HEK293 (cell line): Measurements from ENCODE around the gene DNAH1.

Experiments used
- CTCF ChIA-PET: fragments of 350-600 bp; formaldehyde crosslinking; extraction: SDS; loops from one replicate; lab custom pipeline; 2021; ENCODE audit warnings: antibody characterized with exemption; lab: Yijun Ruan, JAX
- POLR2A ChIA-PET: fragments of 300-600 bp; formaldehyde crosslinking; extraction: SDS; loops from one replicate; lab custom pipeline; 2020; ENCODE audit warnings: antibody characterized with exemption, inconsistent platforms; lab: Yijun Ruan, JAX
- H3K27ac ChIP-seq: fragments of 200-500 bp; sonication (Bioruptor generic); 2 replicates; pipeline ENCODE4 v1.5.1; 2014; ENCODE audit warnings: low read depth, low read length, control low read depth, inconsistent platforms; ENCODE audit errors: extremely low read depth
- H3K36me3 ChIP-seq, 2 experiments: fragments of 200-500 bp in 1 of 2; sonication (Bioruptor generic) in 1 of 2; 1 replicate in 1 of 2; 2 replicates in 1 of 2; pipeline ENCODE4 v1.5.1; 2014 to 2017; ENCODE audit warnings: inconsistent platforms in 2 of 2, low read length in 2 of 2; ENCODE audit not compliant: control insufficient read depth in 2 of 2, insufficient read depth in 1 of 2
- H3K4me1 ChIP-seq: fragments of 200-500 bp; sonication (Bioruptor generic); 2 replicates; pipeline ENCODE4 v1.5.1; 2014; ENCODE audit warnings: mild to moderate bottlenecking, low read length, inconsistent platforms; ENCODE audit not compliant: control insufficient read depth, insufficient read depth
- H3K4me3 ChIP-seq: 2 replicates; pipeline ENCODE4 v1.5.1; 2011; ENCODE audit warnings: low read depth, mild to moderate bottlenecking, control low read depth, low read length, moderate library complexity
- H3K9me3 ChIP-seq: fragments of 200-500 bp; sonication (Bioruptor generic); 2 replicates; pipeline ENCODE4 v1.5.1; 2014; ENCODE audit warnings: low read depth, low read length, inconsistent platforms; ENCODE audit not compliant: control insufficient read depth, insufficient read depth
- BCL11B ChIP-seq: fragments of 450-650 bp; formaldehyde crosslinking; IDR thresholded peaks from 2 replicates; pipeline ENCODE4 v1.5.1; 2016; ENCODE audit warnings: low read depth, missing biosample characterization, missing genetic modification characterization
- GLI4 ChIP-seq: fragments of 450-650 bp; formaldehyde crosslinking; IDR thresholded peaks from 2 replicates; pipeline ENCODE4 v1.5.1; 2016; ENCODE audit warnings: missing biosample characterization, missing genetic modification characterization
- IKZF3 ChIP-seq: fragments of 450-650 bp; IDR thresholded peaks from 2 replicates; pipeline ENCODE4 v1.5.0; 2018; ENCODE audit warnings: missing biosample characterization, mild to moderate bottlenecking, missing genetic modification characterization, moderate library complexity
- SALL2 ChIP-seq: fragments of 450-650 bp; formaldehyde crosslinking; IDR thresholded peaks from 2 replicates; pipeline ENCODE4 v1.5.0; 2017; ENCODE audit warnings: missing biosample characterization, mild to moderate bottlenecking, missing genetic modification characterization, borderline replicate concordance
- SCRT1 ChIP-seq: fragments of 450-650 bp; formaldehyde crosslinking; IDR thresholded peaks from 2 replicates; pipeline ENCODE4 v1.5.1; 2016; ENCODE audit warnings: missing biosample characterization, missing genetic modification characterization, borderline replicate concordance
- ZBTB20 ChIP-seq: fragments of 450-650 bp; formaldehyde crosslinking; IDR thresholded peaks from 2 replicates; pipeline ENCODE4 v1.5.1; 2016; ENCODE audit warnings: missing biosample characterization, missing genetic modification characterization
- ZIC2 ChIP-seq: fragments of 450-650 bp; formaldehyde crosslinking; IDR thresholded peaks from 2 replicates; pipeline ENCODE4 v1.5.1; 2016; ENCODE audit warnings: missing biosample characterization, missing genetic modification characterization
- ZNF133 ChIP-seq: fragments of 450-650 bp; formaldehyde crosslinking; IDR thresholded peaks from 2 replicates; pipeline ENCODE4 v1.5.1; 2016; ENCODE audit warnings: missing biosample characterization, missing genetic modification characterization
- ZNF155 ChIP-seq: fragments of 450-650 bp; formaldehyde crosslinking; IDR thresholded peaks from 2 replicates; pipeline ENCODE4 v1.5.1; 2016; ENCODE audit warnings: missing biosample characterization, missing genetic modification characterization
- ZNF2 ChIP-seq: fragments of 450-650 bp; formaldehyde crosslinking; IDR thresholded peaks from 2 replicates; pipeline ENCODE4 v1.5.1; 2016; ENCODE audit warnings: missing biosample characterization, missing genetic modification characterization
- ZNF292 ChIP-seq: fragments of 450-650 bp; formaldehyde crosslinking; IDR thresholded peaks from 2 replicates; pipeline ENCODE4 v1.5.1; 2016; ENCODE audit warnings: low read depth, missing biosample characterization, missing genetic modification characterization, borderline replicate concordance
- ZNF37A ChIP-seq: fragments of 450-650 bp; IDR thresholded peaks from 2 replicates; pipeline ENCODE4 v1.5.1; 2018; ENCODE audit warnings: missing biosample characterization, missing genetic modification characterization
- ZNF391 ChIP-seq: fragments of 450-650 bp; formaldehyde crosslinking; IDR thresholded peaks from 2 replicates; pipeline ENCODE4 v1.5.1; 2016; ENCODE audit warnings: low read depth, missing biosample characterization, missing genetic modification characterization, borderline replicate concordance
- ZNF404 ChIP-seq: fragments of 450-650 bp; formaldehyde crosslinking; IDR thresholded peaks from 2 replicates; pipeline ENCODE4 v1.5.1; 2017; ENCODE audit warnings: missing biosample characterization, missing genetic modification characterization
- ZNF423 ChIP-seq: fragments of 450-650 bp; formaldehyde crosslinking; IDR thresholded peaks from 2 replicates; pipeline ENCODE4 v1.5.1; 2016; ENCODE audit warnings: missing biosample characterization, missing genetic modification characterization
- ZNF555 ChIP-seq: fragments of 450-650 bp; formaldehyde crosslinking; conservative IDR thresholded peaks from 2 replicates; pipeline ENCODE4 v1.5.1; 2017; ENCODE audit warnings: missing biosample characterization, mild to moderate bottlenecking, missing genetic modification characterization, inconsistent platforms
- ZNF585B ChIP-seq: fragments of 450-650 bp; formaldehyde crosslinking; IDR thresholded peaks from 2 replicates; pipeline ENCODE4 v1.5.1; 2016; ENCODE audit warnings: missing biosample characterization, missing genetic modification characterization
- ZNF707 ChIP-seq: fragments of 450-650 bp; formaldehyde crosslinking; IDR thresholded peaks from 2 replicates; pipeline ENCODE4 v1.5.1; 2016; ENCODE audit warnings: missing biosample characterization, missing genetic modification characterization
- ZNF837 ChIP-seq: fragments of 450-650 bp; formaldehyde crosslinking; IDR thresholded peaks from 2 replicates; pipeline ENCODE4 v1.5.1; 2016; ENCODE audit warnings: missing biosample characterization, missing genetic modification characterization
- ZNF843 ChIP-seq: fragments of 450-650 bp; formaldehyde crosslinking; IDR thresholded peaks from 2 replicates; pipeline ENCODE4 v1.5.1; 2016; ENCODE audit warnings: missing biosample characterization, missing genetic modification characterization
- TF ChIP-seq, protein P1 (sequence below): fragments of 450-650 bp; IDR thresholded peaks from 2 replicates; pipeline ENCODE4 v1.5.1; 2018; ENCODE audit warnings: missing biosample characterization, mild to moderate bottlenecking, missing genetic modification characterization
- TF ChIP-seq, protein P2 (sequence below): fragments of 450-650 bp; formaldehyde crosslinking; IDR thresholded peaks from 2 replicates; pipeline ENCODE4 v1.5.1; 2016; ENCODE audit warnings: missing biosample characterization, missing genetic modification characterization
- TF ChIP-seq, protein P3 (sequence below): fragments of 450-650 bp; formaldehyde crosslinking; IDR thresholded peaks from 2 replicates; pipeline ENCODE4 v1.5.1; 2016; ENCODE audit warnings: missing biosample characterization, missing genetic modification characterization
- TF ChIP-seq, protein P4 (sequence below): fragments of 450-650 bp; formaldehyde crosslinking; IDR thresholded peaks from 2 replicates; pipeline ENCODE4 v1.5.1; 2016; ENCODE audit warnings: missing biosample characterization, missing genetic modification characterization
- TF ChIP-seq, protein P5 (sequence below): fragments of 450-650 bp; IDR thresholded peaks from 2 replicates; pipeline ENCODE4 v1.5.1; 2018; ENCODE audit warnings: missing biosample characterization, missing genetic modification characterization

Gene DNAH1

DNA sequence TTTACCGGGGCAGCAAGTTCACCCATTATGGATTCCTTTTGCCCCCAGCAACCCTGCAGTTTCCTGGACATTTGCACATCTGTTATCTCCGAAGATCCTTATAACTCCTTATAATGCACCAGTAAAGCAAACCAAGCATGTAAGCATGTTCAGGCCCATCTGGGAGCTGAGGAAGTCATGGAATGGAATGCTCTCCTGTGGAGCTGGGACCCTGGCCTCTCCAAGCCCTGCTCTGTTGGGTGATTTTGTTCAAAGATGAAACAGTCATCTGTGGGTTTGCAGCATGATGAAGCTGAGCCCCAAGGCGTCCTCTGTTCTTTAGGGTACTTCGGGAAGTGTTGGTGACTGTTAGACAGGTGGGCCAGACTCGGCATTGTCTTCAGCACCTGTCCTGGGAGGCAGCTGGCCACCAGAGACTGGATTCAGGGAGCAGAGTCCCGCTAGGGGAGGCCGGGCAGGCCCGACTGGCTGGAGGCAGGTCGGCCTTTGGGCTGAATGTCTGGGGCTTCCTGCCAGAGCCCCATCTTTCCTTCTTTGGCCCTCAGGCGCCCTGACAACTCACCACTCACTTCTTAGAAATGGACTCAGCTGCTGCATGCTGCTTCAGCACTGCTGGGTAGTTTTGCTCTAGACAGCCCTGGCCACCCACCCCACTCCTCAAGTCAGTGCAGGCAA is 3.9 kb downstream of the DNAH1 start (continued):
- TF ChIP-seq ZNF843 (tag by site-specific recombination) (no peak), BCL11B (no peak)

DNA sequence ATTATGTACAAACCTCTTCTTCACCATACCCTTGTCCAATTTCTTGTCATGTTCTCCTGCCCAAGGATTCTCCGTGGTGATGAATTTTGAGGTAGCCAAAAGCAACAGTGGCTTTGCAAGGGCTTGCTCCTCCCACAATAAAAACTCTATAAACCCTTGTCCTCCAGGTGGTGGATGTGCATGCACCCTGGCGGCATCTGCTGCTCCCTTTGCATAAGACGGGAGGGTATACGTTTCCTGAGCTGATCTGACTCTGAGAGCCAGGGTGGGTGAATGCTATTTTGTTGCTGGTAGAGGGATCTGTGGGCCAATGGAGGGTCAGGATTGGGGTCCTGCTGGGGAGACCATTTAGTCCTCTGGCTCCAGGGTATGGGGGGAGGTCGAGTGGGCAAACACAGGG is 5.4 kb downstream of the DNAH1 start:
- ChIA-PET CTCF (no interaction called here), POLR2A (no interaction called here)
- TF ChIP-seq ZIC2 (tag by site-specific recombination): no peak
- 0 out of 2 replicates have a peak, but pooled peaks have one; percentile 13 for TF ChIP-seq ZNF585B
- TF ChIP-seq ZNF404 (tag by site-specific recombination): no peak
- no peak for TF ChIP-seq ZBTB20
- TF ChIP-seq ZNF555 (tag by site-specific recombination): no peak
- no peak for TF ChIP-seq ZNF391 (tag by site-specific recombination)
- no peaks in the 10 kb centered on the region for H3K36me3 ChIP-seq
- no peaks in the 10 kb centered on the region for H3K4me1 ChIP-seq
- no peak overlapping the region for H3K27ac ChIP-seq
- no peak overlapping the region for H3K4me3 ChIP-seq
- H3K9me3 ChIP-seq: no peaks in the 10 kb centered on the region

DNA sequence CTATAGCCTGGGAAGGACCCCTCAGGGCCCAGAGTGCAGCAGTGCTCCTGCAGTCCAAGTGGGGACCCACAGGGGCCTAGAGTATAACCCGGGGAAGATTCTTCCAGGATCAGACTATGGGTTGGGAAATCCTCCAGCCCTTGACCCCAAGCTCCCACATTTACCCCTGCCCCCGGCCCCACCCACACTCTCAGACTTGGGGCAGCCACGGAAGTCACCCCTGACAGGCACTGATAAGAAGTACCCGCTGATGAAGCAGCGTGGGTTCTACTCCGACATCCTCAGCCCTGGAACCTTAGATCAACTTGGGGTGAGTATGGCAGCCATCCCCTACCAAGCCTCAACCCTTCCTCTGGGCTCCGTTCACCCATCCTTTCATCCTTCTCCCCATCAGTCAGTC is 6.3 kb downstream of the DNAH1 start:
- no peaks in the 10 kb centered on the region for H3K36me3 ChIP-seq
- H3K27ac ChIP-seq: no peak overlapping the region
- CTCF ChIA-PET: interaction anchor here (0.5 kb wide), 1 partner anchor 35 kb away, joined by 3 read pairs; the partner anchor contains the start of gene GLYCTK
- H3K4me1 ChIP-seq: no peaks in the 10 kb centered on the region
- no peaks in the 10 kb centered on the region for H3K9me3 ChIP-seq
- POLR2A ChIA-PET: no interaction called here
- no peak overlapping the region for H3K4me3 ChIP-seq
- TF ChIP-seq SALL2 (no peak), ZNF292 (tag by site-specific recombination) (no peak), ZNF2 (no peak), ZNF155 (tag by site-specific recombination) (no peak), ZNF37A (tag by site-specific recombination) (no peak), BCL11B (no peak), ZNF423 (tag by site-specific recombination) (no peak), ZNF707 (no peak), ZNF837 (tag by site-specific recombination) (no peak), ZNF133 (tag by site-specific recombination) (no peak), IKZF3 (no peak), SCRT1 (tag by site-specific recombination) (no peak), GLI4 (tag by site-specific recombination) (no peak)
- TF ChIP-seq, protein P1, sequence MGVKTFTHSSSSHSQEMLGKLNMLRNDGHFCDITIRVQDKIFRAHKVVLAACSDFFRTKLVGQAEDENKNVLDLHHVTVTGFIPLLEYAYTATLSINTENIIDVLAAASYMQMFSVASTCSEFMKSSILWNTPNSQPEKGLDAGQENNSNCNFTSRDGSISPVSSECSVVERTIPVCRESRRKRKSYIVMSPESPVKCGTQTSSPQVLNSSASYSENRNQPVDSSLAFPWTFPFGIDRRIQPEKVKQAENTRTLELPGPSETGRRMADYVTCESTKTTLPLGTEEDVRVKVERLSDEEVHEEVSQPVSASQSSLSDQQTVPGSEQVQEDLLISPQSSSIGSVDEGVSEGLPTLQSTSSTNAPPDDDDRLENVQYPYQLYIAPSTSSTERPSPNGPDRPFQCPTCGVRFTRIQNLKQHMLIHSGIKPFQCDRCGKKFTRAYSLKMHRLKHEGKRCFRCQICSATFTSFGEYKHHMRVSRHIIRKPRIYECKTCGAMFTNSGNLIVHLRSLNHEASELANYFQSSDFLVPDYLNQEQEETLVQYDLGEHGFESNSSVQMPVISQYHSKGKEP (tag by site-specific recombination): no peak
- TF ChIP-seq, protein P2, sequence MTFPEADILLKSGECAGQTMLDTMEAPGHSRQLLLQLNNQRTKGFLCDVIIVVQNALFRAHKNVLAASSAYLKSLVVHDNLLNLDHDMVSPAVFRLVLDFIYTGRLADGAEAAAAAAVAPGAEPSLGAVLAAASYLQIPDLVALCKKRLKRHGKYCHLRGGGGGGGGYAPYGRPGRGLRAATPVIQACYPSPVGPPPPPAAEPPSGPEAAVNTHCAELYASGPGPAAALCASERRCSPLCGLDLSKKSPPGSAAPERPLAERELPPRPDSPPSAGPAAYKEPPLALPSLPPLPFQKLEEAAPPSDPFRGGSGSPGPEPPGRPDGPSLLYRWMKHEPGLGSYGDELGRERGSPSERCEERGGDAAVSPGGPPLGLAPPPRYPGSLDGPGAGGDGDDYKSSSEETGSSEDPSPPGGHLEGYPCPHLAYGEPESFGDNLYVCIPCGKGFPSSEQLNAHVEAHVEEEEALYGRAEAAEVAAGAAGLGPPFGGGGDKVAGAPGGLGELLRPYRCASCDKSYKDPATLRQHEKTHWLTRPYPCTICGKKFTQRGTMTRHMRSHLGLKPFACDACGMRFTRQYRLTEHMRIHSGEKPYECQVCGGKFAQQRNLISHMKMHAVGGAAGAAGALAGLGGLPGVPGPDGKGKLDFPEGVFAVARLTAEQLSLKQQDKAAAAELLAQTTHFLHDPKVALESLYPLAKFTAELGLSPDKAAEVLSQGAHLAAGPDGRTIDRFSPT (tag by site-specific recombination): no peak
- TF ChIP-seq, protein P3, sequence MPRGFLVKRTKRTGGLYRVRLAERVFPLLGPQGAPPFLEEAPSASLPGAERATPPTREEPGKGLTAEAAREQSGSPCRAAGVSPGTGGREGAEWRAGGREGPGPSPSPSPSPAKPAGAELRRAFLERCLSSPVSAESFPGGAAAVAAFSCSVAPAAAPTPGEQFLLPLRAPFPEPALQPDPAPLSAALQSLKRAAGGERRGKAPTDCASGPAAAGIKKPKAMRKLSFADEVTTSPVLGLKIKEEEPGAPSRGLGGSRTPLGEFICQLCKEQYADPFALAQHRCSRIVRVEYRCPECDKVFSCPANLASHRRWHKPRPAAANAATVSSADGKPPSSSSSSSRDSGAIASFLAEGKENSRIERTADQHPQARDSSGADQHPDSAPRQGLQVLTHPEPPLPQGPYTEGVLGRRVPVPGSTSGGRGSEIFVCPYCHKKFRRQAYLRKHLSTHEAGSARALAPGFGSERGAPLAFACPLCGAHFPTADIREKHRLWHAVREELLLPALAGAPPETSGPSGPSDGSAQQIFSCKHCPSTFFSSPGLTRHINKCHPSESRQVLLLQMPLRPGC (tag by site-specific recombination): no peak
- TF ChIP-seq, protein P4, sequence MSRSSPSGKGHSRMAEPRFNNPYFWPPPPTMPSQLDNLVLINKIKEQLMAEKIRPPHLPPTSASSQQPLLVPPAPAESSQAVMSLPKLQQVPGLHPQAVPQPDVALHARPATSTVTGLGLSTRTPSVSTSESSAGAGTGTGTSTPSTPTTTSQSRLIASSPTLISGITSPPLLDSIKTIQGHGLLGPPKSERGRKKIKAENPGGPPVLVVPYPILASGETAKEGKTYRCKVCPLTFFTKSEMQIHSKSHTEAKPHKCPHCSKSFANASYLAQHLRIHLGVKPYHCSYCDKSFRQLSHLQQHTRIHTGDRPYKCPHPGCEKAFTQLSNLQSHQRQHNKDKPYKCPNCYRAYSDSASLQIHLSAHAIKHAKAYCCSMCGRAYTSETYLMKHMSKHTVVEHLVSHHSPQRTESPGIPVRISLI: no peak
- TF ChIP-seq, protein P5, sequence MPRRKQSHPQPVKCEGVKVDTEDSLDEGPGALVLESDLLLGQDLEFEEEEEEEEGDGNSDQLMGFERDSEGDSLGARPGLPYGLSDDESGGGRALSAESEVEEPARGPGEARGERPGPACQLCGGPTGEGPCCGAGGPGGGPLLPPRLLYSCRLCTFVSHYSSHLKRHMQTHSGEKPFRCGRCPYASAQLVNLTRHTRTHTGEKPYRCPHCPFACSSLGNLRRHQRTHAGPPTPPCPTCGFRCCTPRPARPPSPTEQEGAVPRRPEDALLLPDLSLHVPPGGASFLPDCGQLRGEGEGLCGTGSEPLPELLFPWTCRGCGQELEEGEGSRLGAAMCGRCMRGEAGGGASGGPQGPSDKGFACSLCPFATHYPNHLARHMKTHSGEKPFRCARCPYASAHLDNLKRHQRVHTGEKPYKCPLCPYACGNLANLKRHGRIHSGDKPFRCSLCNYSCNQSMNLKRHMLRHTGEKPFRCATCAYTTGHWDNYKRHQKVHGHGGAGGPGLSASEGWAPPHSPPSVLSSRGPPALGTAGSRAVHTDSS: no peak
